Stimulated activated CD4-positive, alpha-beta T cell treated with anti-CD3 and anti-CD28 coated beads, Interleukin-4, amount 100 ng/mL, for 48 hours (primary cell): Measurements from ENCODE around the gene PLPP3.

Source experiments
- DNase-seq, 2 donors: peaks; one replicate each; pipeline ENCODE4 v3.0.0-alpha.2; 2020; ENCODE audit warnings: low read depth in 2 of 2

Gene PLPP3

GRCh38 chr1:56576880-56577405 lies 2.4 kb downstream of the PLPP3 start:
- DNase-seq = no peak

DNA sequence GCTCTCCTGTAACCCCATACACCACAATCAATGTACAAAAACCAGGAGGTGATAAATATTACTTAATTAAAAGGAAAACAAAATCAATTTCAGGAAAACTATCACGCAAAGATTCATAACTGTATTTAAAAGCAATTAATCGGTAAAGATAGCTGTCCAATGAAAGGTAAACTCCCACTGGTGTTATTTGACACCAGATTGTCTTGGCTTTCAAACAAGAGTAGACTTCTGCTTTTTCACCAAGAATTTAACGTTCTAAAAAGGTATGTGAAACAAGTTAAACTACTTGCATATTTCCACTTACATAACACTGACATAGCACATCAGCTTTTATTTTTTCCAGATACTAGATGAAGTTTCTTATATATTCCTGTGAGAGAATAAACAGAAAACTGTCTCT lies 3.5 kb downstream of the PLPP3 start:
- no peak for DNase-seq

DNA sequence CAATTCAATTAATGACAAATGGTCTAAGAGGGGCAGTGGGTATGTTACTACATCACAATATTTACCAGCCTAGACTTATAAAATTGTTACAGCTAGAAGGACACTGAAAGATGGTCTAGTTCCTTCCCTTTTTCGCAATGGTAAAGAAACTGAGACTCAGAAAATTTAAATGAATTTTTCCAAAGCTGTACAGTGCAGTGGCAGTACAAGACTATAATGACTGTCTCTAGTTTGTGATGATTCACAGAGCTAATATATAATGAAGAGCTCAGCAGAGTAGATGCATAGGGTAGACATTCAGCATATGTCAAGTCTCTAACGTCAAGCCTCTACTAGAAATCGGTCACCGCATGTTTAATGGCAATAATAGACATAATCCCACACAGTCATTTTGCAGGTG lies 4.6 kb downstream of the PLPP3 start:
- DNase-seq = no peak

DNA sequence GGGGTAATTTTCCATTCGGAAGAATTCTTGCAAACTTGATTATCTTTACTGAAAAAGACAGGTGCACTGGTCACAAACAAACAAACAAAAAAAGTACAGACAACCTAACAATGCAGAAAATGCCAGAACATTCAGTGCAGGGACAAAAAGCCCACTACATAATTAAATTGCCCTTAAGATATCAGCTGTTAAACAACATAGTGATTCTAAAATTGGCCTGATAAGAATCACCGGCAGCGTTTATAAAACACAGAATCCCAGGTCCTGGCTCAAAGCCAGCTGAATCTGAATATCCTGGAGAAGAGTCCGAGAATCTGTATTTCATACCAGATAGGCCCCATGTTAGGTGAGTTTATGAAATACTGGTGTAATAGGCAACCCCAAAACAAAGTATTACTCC lies 6.1 kb downstream of the PLPP3 start:
- DNase-seq = no peak

DNA sequence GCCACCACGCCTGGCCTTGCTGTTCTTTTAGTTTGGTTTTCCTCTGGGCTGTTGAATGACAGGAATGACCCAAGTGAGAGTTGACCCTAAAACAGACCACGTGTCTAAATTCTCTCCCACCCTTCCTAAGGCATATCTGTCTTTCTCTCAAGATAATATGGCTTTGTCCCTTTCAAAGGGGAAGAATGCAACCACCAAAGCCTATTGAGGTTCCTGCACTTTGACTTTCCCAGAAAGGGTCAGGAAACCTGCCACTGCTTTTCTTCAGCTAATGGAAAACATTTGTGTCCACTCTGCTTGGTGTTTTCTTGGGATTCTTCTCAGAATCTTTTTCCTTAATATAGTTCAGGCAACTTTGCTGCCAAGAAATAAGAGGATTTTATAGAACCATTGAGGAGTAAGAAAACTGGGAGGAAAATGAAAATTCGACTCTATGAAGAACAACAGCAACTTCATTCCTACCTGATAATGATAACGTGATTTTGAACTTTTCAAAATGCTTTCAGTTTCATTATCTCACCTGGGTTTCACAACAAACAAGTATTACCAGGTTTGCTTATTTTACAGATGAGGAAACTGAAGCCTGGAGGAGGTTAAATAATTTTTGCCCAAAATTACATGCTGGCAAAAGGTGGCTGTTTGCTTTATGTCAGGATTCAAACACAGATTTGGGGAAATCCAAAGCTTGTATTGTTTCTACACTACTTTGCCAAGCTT lies 6.9 kb downstream of the PLPP3 start:
- no peak for DNase-seq

GRCh38 chr1:56571448-56571847 lies 7.9 kb downstream of the PLPP3 start:
- no peak for DNase-seq

GRCh38 chr1:56570924-56571372 lies 8.4 kb downstream of the PLPP3 start:
- DNase-seq = no peak

GRCh38 chr1:56569661-56570060 lies 9.7 kb downstream of the PLPP3 start:
- no peak for DNase-seq

GRCh38 chr1:56566994-56567393 lies 12.4 kb downstream of the PLPP3 start:
- no peak for DNase-seq

DNA sequence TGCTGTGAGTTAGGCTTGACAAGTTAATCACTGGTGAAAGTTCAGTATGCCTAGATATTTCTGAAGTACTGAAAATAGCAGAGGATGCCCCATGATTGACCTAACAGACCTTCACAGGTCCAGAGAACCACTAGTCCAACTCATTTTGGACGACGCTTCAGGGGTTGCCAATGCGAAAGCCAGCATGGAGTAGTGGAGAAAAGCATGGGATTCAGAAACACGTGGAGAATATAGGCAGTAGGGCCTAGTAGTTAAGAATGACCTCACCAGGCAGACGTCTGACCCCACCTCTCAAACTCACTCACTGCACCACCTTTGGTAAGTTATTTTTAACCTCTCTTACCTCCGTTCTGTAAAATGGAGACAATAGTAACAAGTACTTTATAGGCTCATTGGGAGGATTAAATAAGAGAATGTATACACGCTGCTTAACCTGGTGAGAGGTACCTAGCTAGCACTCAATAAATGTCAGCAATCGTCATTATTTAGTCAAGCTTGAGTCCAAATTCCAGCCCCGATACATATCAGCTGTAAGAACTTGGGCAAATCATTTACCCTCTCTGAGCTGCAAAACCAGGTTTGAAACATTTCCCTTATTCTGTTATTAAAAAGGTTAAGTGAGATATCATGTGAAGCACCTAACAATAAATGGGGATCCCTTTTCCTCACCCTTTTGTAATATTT lies 13.2 kb downstream of the PLPP3 start:
- no peak for DNase-seq

DNA sequence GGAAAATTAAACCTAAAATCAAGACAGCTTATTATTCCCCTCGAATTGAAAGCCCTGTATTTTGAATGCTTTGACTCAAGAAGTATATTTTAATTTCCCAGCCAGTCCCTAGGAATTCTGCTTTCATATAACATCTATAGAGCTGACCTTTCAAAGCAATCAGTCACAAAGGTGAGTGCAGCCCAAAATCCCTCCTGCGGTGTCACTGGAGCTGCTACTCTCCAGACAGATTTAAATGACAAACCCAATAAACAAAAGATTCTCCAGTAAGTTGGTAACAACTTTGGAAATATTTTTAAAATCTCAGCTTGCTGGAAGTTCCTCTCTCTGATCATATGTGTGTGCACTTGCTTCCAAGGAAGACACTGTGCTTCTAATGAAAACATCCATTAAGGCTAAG lies 14.7 kb downstream of the PLPP3 start:
- no peak for DNase-seq

DNA sequence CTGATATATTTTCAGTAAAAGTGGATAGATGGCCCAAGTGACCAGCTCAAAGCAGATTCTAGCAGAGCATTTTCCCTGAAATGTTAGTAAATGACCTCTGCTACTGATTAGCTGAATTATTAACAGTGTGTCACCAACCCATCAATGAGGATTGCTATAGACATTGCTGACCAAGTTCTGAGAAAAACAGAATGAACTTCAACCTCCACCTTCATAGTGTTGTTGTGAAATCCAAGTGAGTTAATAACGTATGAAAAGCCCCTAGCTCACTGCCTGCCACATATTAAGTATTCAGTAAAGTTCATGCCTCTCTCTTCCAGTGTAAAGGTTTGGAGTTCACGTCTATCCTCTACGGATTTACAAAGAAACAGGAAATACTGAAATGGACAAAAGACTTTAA lies 15.8 kb downstream of the PLPP3 start:
- no peak for DNase-seq

DNA sequence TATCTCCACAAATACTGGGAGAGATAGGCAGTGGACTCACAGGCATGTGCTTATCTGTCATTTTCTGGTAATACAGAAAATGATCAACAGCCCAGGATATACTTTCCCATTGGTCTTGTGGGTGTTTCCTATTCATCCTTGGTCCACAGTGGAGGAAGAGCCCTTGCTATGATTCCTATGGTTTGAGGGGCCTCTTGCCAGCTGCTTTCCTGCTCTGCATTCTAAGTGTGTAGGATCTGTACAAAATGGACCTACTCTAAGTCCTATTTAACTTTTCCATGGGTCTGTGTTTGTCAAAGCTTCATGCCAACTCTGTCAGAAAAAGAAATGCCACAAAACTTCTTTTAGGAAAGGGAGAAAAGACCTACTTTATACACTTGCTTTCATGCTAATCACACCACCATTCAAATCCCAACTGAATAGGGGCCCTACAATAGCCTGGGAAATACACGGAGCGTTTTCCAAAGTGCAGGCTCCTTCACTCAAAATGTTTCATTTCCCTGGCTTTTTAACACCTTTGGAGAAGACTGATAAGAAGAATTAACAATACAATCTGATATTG lies 16.4 kb downstream of the PLPP3 start:
- DNase-seq = no peak

DNA sequence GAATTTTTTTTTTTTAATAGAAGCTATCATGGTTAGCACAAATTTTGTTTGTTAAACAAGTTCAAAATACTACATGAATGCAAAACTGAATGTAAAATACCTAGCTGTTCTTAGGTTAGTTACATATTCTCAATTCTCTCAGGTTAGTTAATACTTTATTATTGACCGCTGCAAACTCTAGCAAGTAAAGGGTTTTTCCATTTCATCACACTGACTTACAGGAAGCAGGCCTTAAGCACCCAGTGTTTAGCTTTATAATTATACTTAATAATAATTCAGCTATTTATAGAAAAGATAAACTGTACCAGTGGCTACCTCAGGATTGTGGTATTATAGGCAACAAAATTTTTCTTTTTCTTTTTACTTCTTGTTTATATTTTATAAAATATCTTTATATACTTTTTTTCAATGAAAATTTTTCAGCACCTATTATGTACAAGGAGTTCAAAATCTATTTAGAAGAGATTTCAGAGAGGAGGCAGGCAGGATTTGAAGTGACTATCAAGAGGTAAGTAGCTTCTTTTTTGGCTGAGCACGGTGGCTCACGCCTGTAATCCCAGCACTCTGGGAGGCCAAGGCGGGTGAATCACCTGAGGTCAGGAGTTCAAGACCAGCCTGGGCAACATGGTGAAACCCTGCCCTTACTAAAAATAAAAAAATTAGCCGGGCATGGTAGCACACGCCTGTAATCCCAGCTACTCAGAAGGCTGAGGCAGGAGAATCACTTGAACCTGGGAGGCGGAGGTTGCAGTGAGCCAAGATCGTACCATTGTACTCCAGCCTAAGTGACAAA lies 17.9 kb downstream of the PLPP3 start:
- DNase-seq = no peak

- no peak for DNase-seq
Measured at GRCh38 chr1:56557746-56558145, 21.6 kb downstream of the PLPP3 start.

DNA sequence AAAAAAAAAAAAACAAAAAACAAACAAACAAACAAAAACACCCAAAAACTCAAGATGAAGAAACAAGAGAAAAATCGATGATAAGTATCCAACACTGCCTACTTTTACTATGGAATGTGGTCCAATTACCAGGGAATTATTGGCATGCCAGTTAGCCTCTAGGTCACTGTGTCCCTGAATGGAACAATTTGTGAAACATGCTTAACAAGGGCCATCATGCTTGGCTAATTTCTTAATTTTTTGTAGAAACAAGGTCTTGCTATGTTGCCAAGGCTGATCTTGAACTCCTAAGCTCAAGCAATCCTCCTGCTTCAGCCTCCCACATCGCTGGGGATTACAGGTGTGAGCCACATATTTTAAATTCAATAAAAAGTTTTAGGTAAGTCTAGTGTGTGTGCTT lies 23.9 kb downstream of the PLPP3 start:
- DNase-seq = no peak

GRCh38 chr1:56553046-56553445 lies 26.3 kb downstream of the PLPP3 start:
- no peak for DNase-seq

- DNase-seq = no peak
Measured at GRCh38 chr1:56552349-56552748, 27.0 kb downstream of the PLPP3 start.

DNA sequence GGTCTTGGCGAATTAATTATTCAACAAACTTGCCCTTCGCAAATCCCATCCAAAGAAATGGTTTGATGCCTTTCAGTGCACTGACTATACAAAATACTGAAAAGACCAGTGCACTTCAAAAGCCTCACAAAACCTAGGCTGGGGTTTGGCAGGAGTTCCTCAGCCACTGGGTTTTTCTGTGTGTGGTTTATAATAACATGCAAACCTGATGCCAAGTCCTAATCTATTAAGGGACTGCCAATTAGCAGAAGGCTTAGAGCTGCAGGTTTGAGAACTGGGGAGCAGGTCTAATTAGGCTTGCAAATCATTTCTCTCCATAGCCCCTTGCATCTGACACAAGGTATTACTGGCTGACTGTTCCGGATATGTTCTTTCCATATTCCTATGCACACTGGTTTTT lies 27.7 kb downstream of the PLPP3 start:
- DNase-seq = no peak

- DNase-seq = no peak
Measured at GRCh38 chr1:56550859-56551188, 28.5 kb downstream of the PLPP3 start.

GRCh38 chr1:56550138-56550858 lies 29.1 kb downstream of the PLPP3 start:
- no peak for DNase-seq

- DNase-seq = no peak
Measured at GRCh38 chr1:56548571-56548970, 30.8 kb downstream of the PLPP3 start.
